ENCODE data around the gene PBRM1.

Gene PBRM1

DNA sequence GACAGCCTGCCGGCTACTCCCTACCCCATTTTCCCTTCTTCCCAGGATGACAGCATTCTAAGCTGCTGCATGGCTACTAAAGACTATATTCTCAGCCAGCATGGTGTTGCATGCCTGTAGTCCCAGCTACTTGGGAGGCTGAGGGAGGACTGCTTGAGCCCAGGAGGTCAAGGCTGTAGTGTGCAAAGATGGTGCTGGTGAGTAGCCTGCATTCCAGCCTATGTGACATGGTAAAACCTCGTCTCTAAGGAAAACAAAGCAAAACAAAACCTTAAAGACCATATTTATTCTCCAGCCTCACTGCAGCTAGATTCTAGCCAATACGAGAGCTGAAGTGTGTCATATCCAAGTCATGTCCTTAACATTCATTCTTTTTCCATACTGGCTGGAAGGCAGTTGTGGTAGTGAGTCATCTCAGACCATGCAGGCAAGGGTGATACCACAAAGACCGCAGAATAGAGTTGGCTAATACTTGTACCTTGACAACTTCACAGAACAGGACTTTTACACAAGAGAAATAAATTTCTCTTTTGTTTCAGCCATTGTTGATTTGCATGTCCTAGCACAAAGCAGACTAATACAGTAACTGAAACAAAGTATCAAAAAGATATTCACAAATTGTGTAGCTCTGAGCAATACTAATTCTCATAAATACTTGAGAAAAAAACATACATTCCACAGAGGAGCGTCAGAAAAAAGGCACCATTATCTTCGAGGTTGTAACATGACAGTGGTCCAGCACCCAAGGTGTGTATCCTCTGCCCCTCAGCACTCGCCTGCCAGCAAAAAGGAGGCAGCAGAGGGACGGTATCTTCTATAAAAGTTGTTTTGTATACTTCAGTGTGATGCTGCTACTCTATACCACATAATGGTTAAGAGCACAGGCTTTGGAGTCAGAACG lies 14.8 kb downstream of the PBRM1 start:
- no peak for DNase-seq (ENCODE audit: low read depth)

GRCh38 chr3:52663098-52663497 lies 22.6 kb downstream of the PBRM1 start:
- no peak for DNase-seq (ENCODE audit: low read depth)

GRCh38 chr3:52660046-52660445 lies 25.7 kb downstream of the PBRM1 start:
- no peak for DNase-seq (ENCODE audit: low read depth)

DNA sequence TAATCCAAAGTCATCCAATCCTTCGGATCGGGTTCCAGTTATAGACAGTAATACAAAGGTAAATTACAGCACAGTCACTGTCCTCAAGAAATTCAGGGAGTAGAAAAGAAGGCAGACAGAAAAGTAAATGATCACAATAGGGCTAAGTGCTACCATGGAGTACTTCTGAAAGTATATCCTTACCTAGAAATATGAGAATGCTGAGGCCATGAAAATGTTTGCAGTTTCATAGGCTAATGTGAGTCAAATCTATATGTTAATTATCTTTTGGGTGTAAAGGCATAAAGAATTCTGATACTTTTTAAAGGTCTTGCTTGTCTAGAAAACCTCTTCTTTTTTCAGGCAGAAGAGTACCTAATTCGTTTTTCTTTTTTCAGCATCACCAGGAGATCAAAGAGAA lies 29.8 kb downstream of the PBRM1 start:
- DNase-seq (ENCODE audit: low read depth) = no peak

- DNase-seq (ENCODE audit: low read depth) = no peak
These were observed 34.1 kb downstream of the PBRM1 start for GRCh38 chr3:52651592-52651991.

- no peak for DNase-seq (ENCODE audit: low read depth)
These were observed 35.3 kb downstream of the PBRM1 start for GRCh38 chr3:52650439-52650838.

DNA sequence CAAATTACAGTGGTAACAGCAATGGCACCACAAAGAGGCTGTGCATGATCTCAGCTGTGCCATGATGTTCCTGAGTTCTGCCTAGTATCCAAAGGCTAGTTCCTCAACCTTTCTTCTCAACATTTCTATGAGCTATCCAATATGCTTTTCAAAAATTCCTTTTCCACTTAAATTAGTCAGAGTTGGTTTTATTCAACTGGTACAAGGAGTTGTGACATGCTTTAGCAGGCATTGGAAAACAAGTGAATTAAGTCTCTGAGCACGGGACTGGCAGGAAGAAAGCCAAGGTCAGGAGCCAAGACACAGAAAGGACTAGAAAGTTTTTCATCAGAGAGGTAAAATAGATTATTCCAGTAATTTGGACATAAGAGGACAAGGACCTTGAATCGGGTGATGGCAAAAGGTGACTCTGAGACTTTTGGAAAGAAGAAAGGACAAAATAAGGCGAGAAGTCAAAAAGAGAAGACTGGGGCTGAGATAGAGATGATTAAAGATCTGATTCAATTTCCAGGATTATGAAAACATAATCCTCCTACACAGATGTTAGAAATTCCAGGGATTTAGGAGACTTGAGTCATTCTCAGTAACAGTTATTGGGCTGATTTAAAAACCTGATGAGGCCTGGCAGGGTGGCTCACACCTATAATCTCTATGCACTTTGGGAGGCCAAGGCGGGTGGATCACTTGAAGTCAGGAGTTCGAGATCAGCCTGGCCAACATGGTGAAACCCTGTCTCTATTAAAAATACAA lies 36.1 kb downstream of the PBRM1 start:
- DNase-seq (ENCODE audit: low read depth) = no peak

DNA sequence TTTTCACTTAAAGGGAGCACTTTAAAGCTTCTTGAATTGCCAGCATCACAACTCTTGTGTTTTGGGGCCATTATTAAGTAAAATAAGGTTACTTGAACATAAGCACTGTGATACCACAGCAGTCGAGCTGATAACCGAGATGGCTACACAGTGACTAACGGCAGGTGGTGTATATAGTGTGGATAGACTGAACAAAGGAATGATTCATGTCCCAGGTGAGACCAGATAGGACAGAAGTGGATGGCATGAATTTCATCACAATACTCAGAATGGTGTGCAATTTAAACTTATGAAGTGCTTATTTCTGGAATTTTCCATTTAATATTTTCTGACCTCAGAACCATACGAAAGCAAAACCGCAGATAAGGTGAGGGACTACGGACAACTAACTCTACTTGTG lies 40.2 kb downstream of the PBRM1 start:
- no peak for DNase-seq (ENCODE audit: low read depth)

GRCh38 chr3:52636673-52637072 lies 49.0 kb downstream of the PBRM1 start:
- no peak for DNase-seq (ENCODE audit: low read depth)

DNA sequence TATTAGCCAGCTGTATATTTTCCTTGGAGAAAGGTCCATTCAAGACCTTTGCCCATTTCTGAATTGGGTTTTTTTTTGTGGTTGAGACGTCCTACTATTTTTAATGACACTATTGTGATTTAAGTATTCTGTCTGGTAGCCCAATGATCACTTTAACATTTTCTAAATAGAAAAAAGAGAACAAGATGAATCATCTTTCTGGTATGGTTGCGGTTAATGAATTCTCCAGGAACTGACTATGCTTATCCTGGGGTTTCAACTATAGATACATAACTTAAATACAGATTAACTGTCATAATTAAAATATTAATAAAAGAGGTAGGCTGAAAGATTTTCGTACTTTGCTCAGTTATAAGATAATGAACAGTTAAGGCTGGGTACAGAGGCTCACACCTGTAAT lies 51.9 kb downstream of the PBRM1 start:
- no peak for DNase-seq (ENCODE audit: low read depth)

DNA sequence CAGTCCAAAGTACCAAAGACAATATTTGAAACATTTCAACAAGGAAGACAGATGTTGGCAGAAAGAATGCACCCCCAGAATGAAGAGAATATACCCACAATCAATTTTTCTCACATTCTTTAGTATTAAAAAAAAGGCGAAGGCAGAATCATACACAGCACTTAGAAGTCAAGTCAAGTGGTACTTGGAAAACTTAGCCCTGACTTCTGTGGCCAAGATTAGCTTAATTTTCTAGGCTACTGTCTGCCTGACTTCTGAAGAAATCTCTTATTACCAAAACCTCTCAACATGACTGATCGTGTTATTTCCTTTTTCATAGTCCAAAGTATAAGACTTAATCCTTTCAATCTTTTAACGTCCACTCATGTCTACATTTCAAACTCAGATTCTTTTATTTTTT lies 60.7 kb downstream of the PBRM1 start:
- no peak for DNase-seq (ENCODE audit: low read depth)

GRCh38 chr3:52623234-52623792 lies 62.4 kb downstream of the PBRM1 start:
- DNase-seq (ENCODE audit: low read depth) = no peak

DNA sequence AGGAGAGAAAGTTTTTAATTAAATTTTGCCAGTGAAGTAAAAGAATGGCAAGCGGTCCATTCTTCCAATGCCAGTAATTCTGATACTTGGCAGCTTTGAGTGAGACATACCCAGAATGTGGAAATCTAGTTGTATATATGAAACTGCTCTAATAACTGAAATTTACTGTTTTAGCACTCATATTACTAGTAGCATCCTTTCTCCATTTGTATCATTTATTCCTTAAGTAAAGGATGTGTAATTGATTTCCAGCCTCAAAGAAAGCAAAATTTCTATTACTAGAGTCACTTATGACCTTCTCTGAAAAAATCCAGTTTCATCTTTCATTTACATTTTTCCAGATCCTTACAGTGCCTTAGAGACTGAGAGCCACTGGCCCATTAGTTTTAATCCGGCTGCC lies 65.1 kb downstream of the PBRM1 start:
- no peak for DNase-seq (ENCODE audit: low read depth)

DNA sequence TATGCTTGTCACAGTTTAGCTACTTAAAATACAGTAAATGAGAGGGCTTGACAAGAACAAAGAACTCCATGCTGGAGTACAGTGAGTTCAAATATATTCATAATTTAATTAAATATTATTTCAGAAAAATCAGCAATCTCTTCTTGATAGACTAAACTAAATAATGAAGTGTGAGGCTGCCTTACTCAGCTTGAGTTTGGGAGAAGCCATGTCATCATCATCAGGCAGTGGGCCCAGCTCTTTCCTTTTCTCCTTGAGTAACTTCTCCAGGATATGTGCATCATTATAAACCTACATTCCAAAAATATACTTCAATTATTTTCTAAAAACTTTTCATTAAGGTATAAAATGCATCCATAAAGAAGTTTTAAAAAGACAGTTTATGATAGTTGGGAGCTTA lies 70.5 kb downstream of the PBRM1 start:
- DNase-seq (ENCODE audit: low read depth) = no peak

GRCh38 chr3:52614689-52615088 lies 71.0 kb downstream of the PBRM1 start:
- no peak for DNase-seq (ENCODE audit: low read depth)

DNA sequence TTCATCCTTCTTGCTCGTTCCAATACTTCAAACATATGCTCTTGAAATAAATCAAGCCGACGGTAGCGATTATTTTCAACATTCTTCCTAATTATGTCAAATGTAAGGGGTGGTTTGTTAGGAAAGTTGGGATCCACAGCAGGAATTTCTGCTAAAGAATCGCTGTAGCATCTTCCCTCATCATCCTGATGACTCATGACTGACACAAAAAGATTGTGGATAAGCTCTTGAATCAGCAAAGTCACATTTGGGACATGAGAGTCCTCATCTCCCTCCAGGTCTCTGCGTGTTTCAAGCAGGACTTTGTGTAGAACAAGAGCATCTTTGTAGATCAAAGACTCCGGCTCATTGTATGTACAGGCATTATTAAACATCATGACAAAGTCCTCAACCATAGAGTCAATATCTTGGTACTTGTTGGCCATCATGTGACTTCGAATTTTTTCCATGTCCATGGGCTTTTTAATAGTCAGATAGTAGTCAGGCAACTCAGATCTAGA lies 76.3 kb downstream of the PBRM1 start:
- no peak for DNase-seq (ENCODE audit: low read depth)

- no peak for DNase-seq (ENCODE audit: low read depth)
These were observed 77.4 kb downstream of the PBRM1 start for GRCh38 chr3:52608337-52608736.

GRCh38 chr3:52606373-52607085 lies 79.2 kb downstream of the PBRM1 start:
- no peak for DNase-seq (ENCODE audit: low read depth)

DNA sequence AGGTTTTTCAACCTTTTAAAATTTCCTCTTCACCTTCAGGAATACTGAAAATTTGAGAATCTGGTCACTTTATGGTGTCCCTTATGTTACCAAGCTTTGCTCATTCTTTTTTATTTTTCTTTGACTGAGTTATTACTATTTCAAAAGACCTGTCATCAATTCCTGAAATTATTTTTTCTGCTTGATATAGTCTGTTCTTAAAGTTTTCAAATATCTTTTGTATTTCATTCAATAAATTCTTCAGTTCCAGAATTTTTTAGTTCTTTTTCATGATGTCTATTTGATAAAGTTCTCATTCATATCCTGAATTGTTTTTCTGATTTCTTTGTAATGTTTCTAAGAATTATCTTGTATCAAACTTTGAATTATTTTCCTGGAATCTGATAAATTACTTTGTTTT lies 85.5 kb downstream of the PBRM1 start:
- DNase-seq (ENCODE audit: low read depth) = no peak

DNA sequence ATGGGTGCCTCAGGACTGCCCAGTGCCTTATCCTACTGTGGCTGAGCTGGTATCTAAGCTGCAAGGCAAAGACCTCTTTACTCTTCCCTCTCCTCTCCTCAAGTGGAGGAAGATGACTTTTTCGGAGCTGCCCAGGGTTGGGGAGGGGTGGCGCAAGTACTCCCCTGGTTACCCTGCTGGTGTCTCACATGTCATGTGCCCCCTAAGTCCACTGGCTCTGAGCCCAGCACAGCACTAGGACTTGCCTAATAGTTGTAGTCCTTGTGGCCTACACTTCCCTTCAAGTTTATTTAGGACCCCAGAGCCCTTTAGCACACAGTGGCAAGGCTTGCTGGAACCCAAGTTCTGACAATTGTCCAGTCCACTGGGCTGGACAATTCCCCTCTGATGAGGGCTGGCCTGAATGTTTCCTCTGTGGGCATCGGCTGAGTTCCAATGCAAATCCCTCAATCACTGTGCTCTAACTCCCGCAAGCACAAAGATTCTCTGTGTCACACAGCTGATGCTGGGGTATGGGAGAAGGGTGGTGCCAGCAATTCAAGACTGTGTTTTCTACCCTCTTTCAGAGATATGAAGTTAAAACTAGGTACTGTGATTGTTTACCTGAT lies 89.0 kb downstream of the PBRM1 start:
- no peak for DNase-seq (ENCODE audit: low read depth)

- DNase-seq (ENCODE audit: low read depth) = no peak
These were observed 92.6 kb downstream of the PBRM1 start for GRCh38 chr3:52593103-52593502.

Data from activated T-helper 1 cell treated with Interleukin-2 at 50 U/mL for 16 hours (primary cell).